ENCODE data around the gene FGFBP3. TPM values are rescaled to one million over a fixed set of nuclear protein-coding genes. Genes with fewer than 3 reads are reported as not detected.

Gene FGFBP3
- total RNA-seq, 1 experiment from 2014 or later: 1.2 TPM

DNA sequence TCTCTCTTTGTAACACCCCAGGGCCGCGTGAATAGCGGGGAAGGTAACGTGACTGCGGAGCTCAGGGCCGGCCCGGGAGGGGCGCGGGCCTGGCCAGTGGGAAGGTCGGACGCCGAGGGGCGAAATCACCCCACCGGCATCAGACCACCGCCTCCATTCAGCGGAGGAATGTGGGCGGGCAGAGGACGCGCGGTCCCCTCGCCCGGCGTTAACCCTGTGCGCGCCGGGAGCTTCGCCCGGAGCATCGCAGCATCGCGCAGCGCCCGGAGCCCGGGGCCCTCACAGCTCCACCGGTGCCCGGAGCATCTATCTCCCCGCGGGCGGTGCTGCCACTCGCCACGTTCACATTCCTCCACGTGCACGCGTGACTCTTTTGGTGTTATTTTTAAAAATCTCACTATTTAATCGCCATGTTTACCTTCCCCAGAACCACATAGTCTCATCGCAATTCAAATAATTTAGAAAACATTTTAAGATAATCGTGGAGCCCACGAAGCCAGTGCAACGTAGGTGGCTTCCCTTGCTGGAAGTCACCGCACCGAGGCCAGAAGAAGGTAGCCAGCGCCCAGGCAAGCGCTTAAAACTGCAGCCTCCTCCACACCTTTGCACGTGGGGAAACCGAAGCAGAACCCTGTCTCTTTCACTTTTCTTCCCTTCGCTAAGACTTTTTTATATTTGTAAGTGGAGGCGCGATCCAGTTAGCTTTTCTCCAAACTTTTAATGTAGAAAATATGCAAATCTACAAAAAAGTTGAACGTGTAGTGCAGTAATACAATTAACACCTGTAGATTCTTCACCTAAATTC lies 21.8 kb downstream of the FGFBP3 start:
- ChIA-PET POLR2A (no interaction called here), RAD21 (ENCODE audit: low non-redundant PET in 1 of 2, low total read pairs in 2 of 2, uncharacterized antibody in 2 of 2, unreplicated experiment in 2 of 2) (no interaction called here), CTCF (no interaction called here)
- no TSS peak for BruUV-seq (replicated peaks)
- Histone ChIP-seq H3K27me3 (ENCODE audit: insufficient read depth, low read length) (no peaks in the 10 kb centered on the region), H3K4me2 (ENCODE audit: low read length) (no peak overlapping the region), H2AFZ (ENCODE audit: low read depth, low read length, poor library complexity, severe bottlenecking) (no peak overlapping the region), H3K36me3 (ENCODE audit: control insufficient read depth in 1 of 2, insufficient read depth in 2 of 2, low read length in 2 of 2) (no peaks in the 10 kb centered on the region), H3K9me2 (ENCODE audit: insufficient read depth) (no peaks in the 10 kb centered on the region), H3K79me2 (ENCODE audit: insufficient read depth, low read length) (no peaks in the 10 kb centered on the region), H3K4me3 (replicated peaks in 1 of 2; ENCODE audit: low read depth in 1 of 2, low read length in 2 of 2) (no peak overlapping the region), H4K20me1 (ENCODE audit: insufficient read depth) (no peaks in the 10 kb centered on the region), H3K4me1 (ENCODE audit: control insufficient read depth in 1 of 2, insufficient read depth in 2 of 2, low read length in 2 of 2) (peaks cover 8 to 9% of the 10 kb centered on the region in 2 experiments; a peak in 3 of 4 replicates), H3K9me3 (ENCODE audit: control insufficient read depth in 1 of 2, insufficient read depth in 1 of 2, low read depth in 1 of 2, low read length in 2 of 2) (no peaks in the 10 kb centered on the region), H3K9ac (ENCODE audit: low read length) (no peak overlapping the region), H3K27ac (ENCODE audit: low read depth, low read length) (no peak overlapping the region)
- intact Hi-C loops (cut with micrococcal nuclease): no loop called here
- no peak for TF ChIP-seq EZH2phosphoT487 (IDR thresholded peaks at IDR 0.05; ENCODE audit: borderline replicate concordance)
- TF ChIP-seq POLR2A (IDR thresholded peaks at IDR 0.05; ENCODE audit: borderline replicate concordance, extremely low read depth, insufficient read depth, insufficient read length): no peak
- TF ChIP-seq MAX (IDR thresholded peaks at IDR 0.05): no peak
- no peak for TF ChIP-seq ZNF274 (IDR thresholded peaks at IDR 0.05; ENCODE audit: low read depth, low read length)
- TF ChIP-seq TCF7L2 (IDR thresholded peaks at IDR 0.05; ENCODE audit: borderline replicate concordance, extremely low read depth, insufficient read depth, insufficient read length): no peak
- no peak for TF ChIP-seq RAD21 (IDR thresholded peaks at IDR 0.05; ENCODE audit: low read depth)
- no peak for TF ChIP-seq FOSL1 (IDR thresholded peaks at IDR 0.05; ENCODE audit: low read depth)
- no peak for TF ChIP-seq ELF1 (IDR thresholded peaks at IDR 0.05; ENCODE audit: borderline replicate concordance, low read depth)
- no peak for TF ChIP-seq ZBTB33 (IDR thresholded peaks at IDR 0.05; ENCODE audit: extremely low read depth, insufficient replicate concordance, low read length)
- no peak for TF ChIP-seq EZH2 (IDR thresholded peaks at IDR 0.05)
- no peak for TF ChIP-seq CEBPB (IDR thresholded peaks at IDR 0.05; ENCODE audit: low read depth)
- no peak for TF ChIP-seq ATF3 (IDR thresholded peaks at IDR 0.05)
- TF ChIP-seq CTCF (IDR thresholded peaks at IDR 0.05 in 2 of 3, conservative IDR thresholded peaks at IDR 0.05 in 1 of 3; ENCODE audit: borderline replicate concordance in 1 of 3, insufficient read depth in 1 of 3, low read depth in 2 of 3, low read length in 2 of 3): no peak
- TF ChIP-seq ZFX (IDR thresholded peaks at IDR 0.05): no peak
- no peak for TF ChIP-seq EGR1 (IDR thresholded peaks at IDR 0.05; ENCODE audit: low read depth)
- ATAC-seq (no peak), DNase-seq (ENCODE audit: low read depth, low spot score) (no peak)

All from HCT116 (cell line).